Measurements from ENCODE around the gene CIBAR2.

GRCh38 chr16:85062323-85062722 lies 49.9 kb downstream of the CIBAR2 start:
- TF ChIP-seq MXI1 (IDR thresholded peaks at IDR 0.05; ENCODE audit: low read depth, low read length) (no peak), CTCF (IDR thresholded peaks at IDR 0.05 in 2 of 3, conservative IDR thresholded peaks at IDR 0.05 in 1 of 3; ENCODE audit: insufficient read depth in 2 of 3, low read depth in 1 of 3, low read length in 3 of 3) (no peak), JUNB (CRISPR knock-in tag; conservative IDR thresholded peaks at IDR 0.05) (no peak), ZNF175 (CRISPR knock-in tag; IDR thresholded peaks at IDR 0.05; ENCODE audit: low read depth) (no peak), MNT (conservative IDR thresholded peaks at IDR 0.05) (no peak), STAT5B (CRISPR knock-in tag; IDR thresholded peaks at IDR 0.05) (no peak), ELF4 (CRISPR knock-in tag; IDR thresholded peaks at IDR 0.05) (no peak), ZNF121 (CRISPR knock-in tag; conservative IDR thresholded peaks at IDR 0.05) (no peak), POLR2AphosphoS5 (IDR thresholded peaks at IDR 0.05; ENCODE audit: control insufficient read depth, insufficient read depth, low read depth, low read length) (no peak), CEBPG (CRISPR knock-in tag; IDR thresholded peaks at IDR 0.05) (no peak), CEBPG (tag; conservative IDR thresholded peaks at IDR 0.05 in 1 of 2, IDR thresholded peaks at IDR 0.05 in 1 of 2) (no peak), ZBTB34 (CRISPR knock-in tag; IDR thresholded peaks at IDR 0.05) (no peak), ZNF280B (CRISPR knock-in tag; IDR thresholded peaks at IDR 0.05) (no peak)

Measured in K562 (cell line).